ENCODE data around the gene FHAD1. TPM values are rescaled to one million over a fixed set of nuclear protein-coding genes. Genes with fewer than 3 reads are reported as not detected.

FHAD1 gene
- total and polyA plus RNA-seq, 4 donors: under 0.01 to 0.13 (median 0.05) TPM; not detected in 1

DNA sequence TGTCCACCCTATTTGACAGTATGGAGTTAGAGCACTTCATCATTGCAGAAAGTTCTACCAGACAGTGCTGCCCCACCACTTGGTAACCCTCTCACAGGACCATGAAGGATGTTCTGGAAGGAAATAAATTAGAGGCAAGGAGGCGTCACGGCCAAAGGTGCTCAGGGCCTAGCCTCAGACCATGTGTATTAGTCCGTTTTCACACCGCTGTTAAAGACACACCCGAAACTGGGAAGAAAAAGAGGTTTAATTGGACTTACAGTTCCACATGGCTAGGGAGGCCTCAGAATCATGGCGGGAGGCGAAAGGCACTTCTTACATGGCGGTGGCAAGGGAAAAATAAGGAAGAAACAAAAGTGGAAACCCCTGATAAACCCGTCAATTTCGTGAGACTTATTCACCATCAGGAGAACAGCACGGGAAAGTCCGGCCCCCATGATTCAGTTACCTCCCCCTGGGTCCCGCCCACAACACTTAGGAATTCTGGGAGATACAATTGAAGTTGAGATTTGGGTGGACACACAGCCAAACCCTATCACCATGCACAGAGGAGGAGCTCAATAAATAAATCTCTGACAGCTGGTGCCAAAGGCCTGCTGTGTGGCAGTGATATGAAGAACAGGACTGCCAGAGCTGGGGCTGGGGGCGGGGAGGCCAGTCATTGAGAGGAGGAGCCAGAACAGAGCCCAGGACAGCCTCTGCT, 75.8 kb downstream of the FHAD1 start (continued):
- TF ChIP-seq, protein P1, sequence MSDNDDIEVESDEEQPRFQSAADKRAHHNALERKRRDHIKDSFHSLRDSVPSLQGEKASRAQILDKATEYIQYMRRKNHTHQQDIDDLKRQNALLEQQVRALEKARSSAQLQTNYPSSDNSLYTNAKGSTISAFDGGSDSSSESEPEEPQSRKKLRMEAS (IDR thresholded peaks at IDR 0.05): no peak
- TF ChIP-seq YY1 (IDR thresholded peaks at IDR 0.05) (no peak), SP1 (IDR thresholded peaks at IDR 0.05) (no peak), RAD21 (IDR thresholded peaks at IDR 0.05) (no peak)
- TF ChIP-seq, protein P2, sequence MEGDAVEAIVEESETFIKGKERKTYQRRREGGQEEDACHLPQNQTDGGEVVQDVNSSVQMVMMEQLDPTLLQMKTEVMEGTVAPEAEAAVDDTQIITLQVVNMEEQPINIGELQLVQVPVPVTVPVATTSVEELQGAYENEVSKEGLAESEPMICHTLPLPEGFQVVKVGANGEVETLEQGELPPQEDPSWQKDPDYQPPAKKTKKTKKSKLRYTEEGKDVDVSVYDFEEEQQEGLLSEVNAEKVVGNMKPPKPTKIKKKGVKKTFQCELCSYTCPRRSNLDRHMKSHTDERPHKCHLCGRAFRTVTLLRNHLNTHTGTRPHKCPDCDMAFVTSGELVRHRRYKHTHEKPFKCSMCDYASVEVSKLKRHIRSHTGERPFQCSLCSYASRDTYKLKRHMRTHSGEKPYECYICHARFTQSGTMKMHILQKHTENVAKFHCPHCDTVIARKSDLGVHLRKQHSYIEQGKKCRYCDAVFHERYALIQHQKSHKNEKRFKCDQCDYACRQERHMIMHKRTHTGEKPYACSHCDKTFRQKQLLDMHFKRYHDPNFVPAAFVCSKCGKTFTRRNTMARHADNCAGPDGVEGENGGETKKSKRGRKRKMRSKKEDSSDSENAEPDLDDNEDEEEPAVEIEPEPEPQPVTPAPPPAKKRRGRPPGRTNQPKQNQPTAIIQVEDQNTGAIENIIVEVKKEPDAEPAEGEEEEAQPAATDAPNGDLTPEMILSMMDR (IDR thresholded peaks at IDR 0.05; ENCODE audit: low read depth, low read length, missing input control): no peak

DNA sequence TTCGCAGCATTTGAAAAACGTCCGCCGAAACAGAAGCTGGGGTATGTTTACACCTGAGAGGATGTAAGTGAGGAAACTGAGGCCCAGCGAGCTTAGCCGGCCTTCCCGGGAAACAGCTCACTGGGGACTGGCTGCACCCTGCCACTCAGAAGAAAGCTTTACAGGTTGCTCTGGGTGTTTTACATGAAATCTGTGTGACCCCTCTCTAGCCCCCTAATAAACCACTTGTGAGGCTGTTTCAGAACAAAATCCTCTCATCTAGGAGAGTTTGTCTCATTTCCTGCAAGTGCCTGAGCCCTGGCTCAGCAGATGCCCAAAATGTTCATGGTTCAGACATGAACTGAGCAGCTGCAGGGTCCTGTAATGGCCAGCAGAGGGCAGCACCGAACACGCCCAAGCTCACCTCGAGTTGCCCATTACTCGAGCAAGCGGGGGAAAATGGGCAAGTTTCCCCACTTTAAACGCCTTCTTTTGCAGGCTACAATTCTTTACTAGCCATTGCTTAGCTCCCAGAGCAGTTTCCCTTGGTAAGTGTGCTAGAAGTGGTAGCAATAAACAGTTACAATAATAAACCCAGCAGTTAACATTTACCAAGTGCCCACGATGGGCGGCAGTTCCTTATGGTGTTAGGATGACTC, 76.4 kb downstream of the FHAD1 start:
- H3K27ac ChIP-seq (ENCODE audit: low read depth in 1 of 2, low read length in 2 of 2): peak overlapping the region in 1 of 2 donors; percentile 18
- H3K36me3 ChIP-seq (ENCODE audit: control insufficient read depth in 4 of 4, insufficient read depth in 3 of 4, low read depth in 1 of 4, low read length in 3 of 4): no peaks in the 10 kb centered on the region
- peaks cover 0 to 12% (median 8%) of the 10 kb centered on the region in 4 donors for H3K4me1 ChIP-seq (ENCODE audit: control insufficient read depth in 4 of 4, insufficient read depth in 4 of 4, low read length in 3 of 4)
- no peak overlapping the region for H3K9ac ChIP-seq (ENCODE audit: low read depth in 1 of 2, low read length in 2 of 2)
- no peak overlapping the region for H3K4me3 ChIP-seq (ENCODE audit: low read depth in 1 of 3, low read length in 3 of 3)
- TF ChIP-seq, protein P2 (IDR thresholded peaks at IDR 0.05; ENCODE audit: low read depth, low read length, missing input control): peak; percentile 97
- no peak for TF ChIP-seq RXRA (IDR thresholded peaks at IDR 0.05)
- TF ChIP-seq, protein P3, sequence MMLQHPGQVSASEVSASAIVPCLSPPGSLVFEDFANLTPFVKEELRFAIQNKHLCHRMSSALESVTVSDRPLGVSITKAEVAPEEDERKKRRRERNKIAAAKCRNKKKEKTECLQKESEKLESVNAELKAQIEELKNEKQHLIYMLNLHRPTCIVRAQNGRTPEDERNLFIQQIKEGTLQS (IDR thresholded peaks at IDR 0.05): no peak
- peak; percentile 87 to 95 for TF ChIP-seq RAD21 (IDR thresholded peaks at IDR 0.05)
- WGBS: 33% methylated on average over 15 of the region's 15 CpGs
- no peaks in the 10 kb centered on the region for H3K27me3 ChIP-seq (ENCODE audit: control insufficient read depth in 4 of 4, insufficient read depth in 4 of 4, low read length in 3 of 4)
- peak; percentile 77 for DNase-seq (ENCODE audit: low spot score)
- no peaks in the 10 kb centered on the region for H3K9me3 ChIP-seq (ENCODE audit: control insufficient read depth in 4 of 4, low read length in 3 of 4)

DNA sequence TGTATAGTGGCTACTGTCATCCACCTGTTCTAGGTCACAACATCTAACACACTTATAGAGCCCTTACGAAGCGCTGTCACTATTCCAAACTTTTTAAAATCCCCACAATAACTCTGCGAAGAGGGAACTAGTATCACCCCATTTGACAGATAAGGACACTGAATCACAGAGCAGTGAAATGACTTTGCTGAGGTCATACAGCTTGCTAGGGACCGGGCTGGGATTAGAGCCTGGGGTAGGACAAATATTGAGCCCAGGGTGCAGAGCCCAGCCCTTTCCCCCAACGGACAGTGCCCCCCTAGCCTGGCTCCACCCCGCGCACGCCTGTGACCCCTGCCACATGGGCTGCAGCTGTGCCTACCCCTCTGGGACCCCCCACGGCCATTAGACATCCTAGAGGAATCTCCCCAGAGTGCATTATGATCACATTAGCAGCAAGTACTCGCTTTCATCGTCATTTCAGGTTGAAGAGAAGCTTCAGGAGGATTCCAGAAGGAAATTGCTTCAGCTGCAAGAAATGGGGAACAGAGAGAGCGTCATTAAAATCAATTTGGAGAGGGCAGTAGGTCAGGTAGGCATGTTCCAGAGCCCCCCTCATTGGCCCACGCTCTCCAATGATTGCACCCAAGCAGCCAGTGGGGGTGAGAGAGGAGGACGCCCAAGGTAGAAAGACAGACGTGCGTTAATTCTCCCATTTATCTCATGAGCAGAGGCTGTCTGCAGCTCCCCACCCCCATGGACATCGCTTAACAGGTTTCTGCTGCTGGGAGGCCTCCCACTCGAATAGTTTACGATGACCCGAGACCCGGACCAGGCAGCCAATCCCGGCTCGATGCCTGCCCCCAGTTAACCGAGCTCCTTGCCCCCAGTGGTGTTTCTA, 77.2 kb downstream of the FHAD1 start:
- H3K4me1 ChIP-seq (ENCODE audit: control insufficient read depth in 4 of 4, insufficient read depth in 4 of 4, low read length in 3 of 4): peaks cover 0 to 19% (median 15%) of the 10 kb centered on the region in 4 donors
- H3K36me3 ChIP-seq (ENCODE audit: control insufficient read depth in 4 of 4, insufficient read depth in 3 of 4, low read depth in 1 of 4, low read length in 3 of 4): no peaks in the 10 kb centered on the region
- WGBS: 75% methylated on average over 24 of the region's 24 CpGs
- H3K27me3 ChIP-seq (ENCODE audit: control insufficient read depth in 4 of 4, insufficient read depth in 4 of 4, low read length in 3 of 4): no peaks in the 10 kb centered on the region
- DNase-seq (ENCODE audit: low spot score): no peak
- no peaks in the 10 kb centered on the region for H3K9me3 ChIP-seq (ENCODE audit: control insufficient read depth in 4 of 4, low read length in 3 of 4)
- H3K4me3 ChIP-seq (ENCODE audit: low read depth in 1 of 3, low read length in 3 of 3): no peak overlapping the region
- H3K27ac ChIP-seq (ENCODE audit: low read depth in 1 of 2, low read length in 2 of 2): no peak overlapping the region
- no peak overlapping the region for H3K9ac ChIP-seq (ENCODE audit: low read depth in 1 of 2, low read length in 2 of 2)
- TF ChIP-seq SP1 (IDR thresholded peaks at IDR 0.05): no peak
- TF ChIP-seq HNF4G (IDR thresholded peaks at IDR 0.05): no peak
- no peak for TF ChIP-seq GABPA (IDR thresholded peaks at IDR 0.05 in 1 of 2, conservative IDR thresholded peaks at IDR 0.05 in 1 of 2)
- TF ChIP-seq FOXA2 (IDR thresholded peaks at IDR 0.05): no peak
- no peak for TF ChIP-seq JUND (IDR thresholded peaks at IDR 0.05)
- TF ChIP-seq, protein P3 (IDR thresholded peaks at IDR 0.05): no peak
- TF ChIP-seq EGR1 (IDR thresholded peaks at IDR 0.05; ENCODE audit: low read depth in 2 of 2): no peak
- TF ChIP-seq, protein P2 (IDR thresholded peaks at IDR 0.05; ENCODE audit: low read depth, low read length, missing input control): no peak
- TF ChIP-seq, protein P4, sequence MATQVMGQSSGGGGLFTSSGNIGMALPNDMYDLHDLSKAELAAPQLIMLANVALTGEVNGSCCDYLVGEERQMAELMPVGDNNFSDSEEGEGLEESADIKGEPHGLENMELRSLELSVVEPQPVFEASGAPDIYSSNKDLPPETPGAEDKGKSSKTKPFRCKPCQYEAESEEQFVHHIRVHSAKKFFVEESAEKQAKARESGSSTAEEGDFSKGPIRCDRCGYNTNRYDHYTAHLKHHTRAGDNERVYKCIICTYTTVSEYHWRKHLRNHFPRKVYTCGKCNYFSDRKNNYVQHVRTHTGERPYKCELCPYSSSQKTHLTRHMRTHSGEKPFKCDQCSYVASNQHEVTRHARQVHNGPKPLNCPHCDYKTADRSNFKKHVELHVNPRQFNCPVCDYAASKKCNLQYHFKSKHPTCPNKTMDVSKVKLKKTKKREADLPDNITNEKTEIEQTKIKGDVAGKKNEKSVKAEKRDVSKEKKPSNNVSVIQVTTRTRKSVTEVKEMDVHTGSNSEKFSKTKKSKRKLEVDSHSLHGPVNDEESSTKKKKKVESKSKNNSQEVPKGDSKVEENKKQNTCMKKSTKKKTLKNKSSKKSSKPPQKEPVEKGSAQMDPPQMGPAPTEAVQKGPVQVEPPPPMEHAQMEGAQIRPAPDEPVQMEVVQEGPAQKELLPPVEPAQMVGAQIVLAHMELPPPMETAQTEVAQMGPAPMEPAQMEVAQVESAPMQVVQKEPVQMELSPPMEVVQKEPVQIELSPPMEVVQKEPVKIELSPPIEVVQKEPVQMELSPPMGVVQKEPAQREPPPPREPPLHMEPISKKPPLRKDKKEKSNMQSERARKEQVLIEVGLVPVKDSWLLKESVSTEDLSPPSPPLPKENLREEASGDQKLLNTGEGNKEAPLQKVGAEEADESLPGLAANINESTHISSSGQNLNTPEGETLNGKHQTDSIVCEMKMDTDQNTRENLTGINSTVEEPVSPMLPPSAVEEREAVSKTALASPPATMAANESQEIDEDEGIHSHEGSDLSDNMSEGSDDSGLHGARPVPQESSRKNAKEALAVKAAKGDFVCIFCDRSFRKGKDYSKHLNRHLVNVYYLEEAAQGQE (IDR thresholded peaks at IDR 0.05): no peak
- no peak for TF ChIP-seq YY1 (IDR thresholded peaks at IDR 0.05)
- no peak for TF ChIP-seq NR2F2 (IDR thresholded peaks at IDR 0.05)
- no peak for TF ChIP-seq RAD21 (IDR thresholded peaks at IDR 0.05)

Data from liver (tissue), 9 donors.